SU-DHL-6 (cell line): Measurements from ENCODE around the gene RRBP1.

Experiments
- EZH2phosphoT487 ChIP-seq: fragments of 200-600 bp; sonication (generic), shearing (Covaris generic); conservative IDR thresholded peaks from 2 replicates; pipeline ENCODE4 v1.6.1; 2018; ENCODE audit warnings: mild to moderate bottlenecking, antibody characterized with exemption, low read length, moderate library complexity, mixed read lengths
- TF ChIP-seq, protein P1 (sequence below): fragments of 200-600 bp; sonication (generic); IDR thresholded peaks from one replicate; pipeline ENCODE4 v1.5.1; 2017; ENCODE audit warnings: antibody characterized with exemption, mild to moderate bottlenecking, low read length, moderate library complexity; ENCODE audit not compliant: insufficient read depth, poor library complexity, severe bottlenecking

DNA sequence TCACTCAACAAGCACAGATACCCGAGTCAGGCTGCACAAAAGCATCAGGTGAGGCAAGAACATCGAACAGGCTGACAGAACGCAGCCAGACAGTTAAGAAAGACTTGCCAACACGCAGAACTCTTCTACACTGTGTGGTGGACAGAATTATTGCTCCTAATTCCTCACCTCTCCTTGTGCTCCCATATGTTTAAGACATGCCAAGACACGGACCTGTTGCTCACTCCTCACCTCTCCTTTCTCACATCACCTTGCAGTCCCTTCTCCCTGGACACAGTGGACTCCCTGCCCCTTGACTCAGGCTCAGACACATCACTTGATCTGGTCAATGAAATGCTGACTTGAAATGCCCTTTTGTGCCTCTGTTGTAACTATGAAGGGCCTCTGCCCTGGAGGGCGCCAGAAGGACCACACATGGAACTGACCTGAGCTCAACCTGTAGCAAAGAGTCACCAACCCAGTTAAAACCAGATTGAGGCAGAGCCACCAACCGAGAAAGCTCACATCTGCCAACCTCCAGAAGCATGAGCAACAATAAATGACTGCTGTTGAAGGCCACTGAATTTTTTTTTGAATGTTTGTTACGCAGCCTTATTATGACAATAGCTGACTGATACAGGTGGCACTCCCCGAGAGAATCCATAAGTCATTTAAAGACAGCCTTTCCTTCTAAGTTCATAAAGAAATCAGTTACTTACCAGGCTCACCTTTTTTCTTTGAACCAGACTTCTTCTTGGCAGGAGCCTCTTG lies 24.0 kb downstream of the RRBP1 start:
- TF ChIP-seq, protein P1, sequence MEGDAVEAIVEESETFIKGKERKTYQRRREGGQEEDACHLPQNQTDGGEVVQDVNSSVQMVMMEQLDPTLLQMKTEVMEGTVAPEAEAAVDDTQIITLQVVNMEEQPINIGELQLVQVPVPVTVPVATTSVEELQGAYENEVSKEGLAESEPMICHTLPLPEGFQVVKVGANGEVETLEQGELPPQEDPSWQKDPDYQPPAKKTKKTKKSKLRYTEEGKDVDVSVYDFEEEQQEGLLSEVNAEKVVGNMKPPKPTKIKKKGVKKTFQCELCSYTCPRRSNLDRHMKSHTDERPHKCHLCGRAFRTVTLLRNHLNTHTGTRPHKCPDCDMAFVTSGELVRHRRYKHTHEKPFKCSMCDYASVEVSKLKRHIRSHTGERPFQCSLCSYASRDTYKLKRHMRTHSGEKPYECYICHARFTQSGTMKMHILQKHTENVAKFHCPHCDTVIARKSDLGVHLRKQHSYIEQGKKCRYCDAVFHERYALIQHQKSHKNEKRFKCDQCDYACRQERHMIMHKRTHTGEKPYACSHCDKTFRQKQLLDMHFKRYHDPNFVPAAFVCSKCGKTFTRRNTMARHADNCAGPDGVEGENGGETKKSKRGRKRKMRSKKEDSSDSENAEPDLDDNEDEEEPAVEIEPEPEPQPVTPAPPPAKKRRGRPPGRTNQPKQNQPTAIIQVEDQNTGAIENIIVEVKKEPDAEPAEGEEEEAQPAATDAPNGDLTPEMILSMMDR, result no peak
- no peak for TF ChIP-seq EZH2phosphoT487
